ENCODE data around the gene GNG8.

The GNG8 gene

GRCh38 chr19:46616631-46617322 lies 19.2 kb downstream of the GNG8 start:
- DNase-seq, result peak; percentile 53 to 72

GRCh38 chr19:46615966-46616365 lies 20.0 kb downstream of the GNG8 start:
- DNase-seq, result no peak

GRCh38 chr19:46614114-46614722 lies 21.8 kb downstream of the GNG8 start:
- DNase-seq, result peak; percentile 68 to 79

GRCh38 chr19:46613525-46613924 lies 22.5 kb downstream of the GNG8 start:
- no peak for DNase-seq

- DNase-seq, result no peak
Measured at GRCh38 chr19:46611776-46612175, 24.2 kb downstream of the GNG8 start.

GRCh38 chr19:46610851-46611770 lies 24.9 kb downstream of the GNG8 start:
- DNase-seq, result no peak

- DNase-seq, result no peak
Measured at GRCh38 chr19:46610413-46610775, 25.6 kb downstream of the GNG8 start.

GRCh38 chr19:46609511-46610412 lies 26.2 kb downstream of the GNG8 start:
- no peak for DNase-seq

- DNase-seq, result no peak
Measured at GRCh38 chr19:46608581-46609345, 27.2 kb downstream of the GNG8 start.

- DNase-seq, result no peak
Measured at GRCh38 chr19:46608178-46608577, 27.8 kb downstream of the GNG8 start.

- DNase-seq, result no peak
Measured at GRCh38 chr19:46607448-46607841, 28.6 kb downstream of the GNG8 start.

GRCh38 chr19:46606681-46607447 lies 29.1 kb downstream of the GNG8 start:
- no peak for DNase-seq

- no peak for DNase-seq
Measured at GRCh38 chr19:46606019-46606418, 30.0 kb downstream of the GNG8 start.

GRCh38 chr19:46605356-46605821 lies 30.6 kb downstream of the GNG8 start:
- no peak for DNase-seq

GRCh38 chr19:46604781-46605355 lies 31.1 kb downstream of the GNG8 start:
- DNase-seq, result no peak

GRCh38 chr19:46603752-46604231 lies 32.2 kb downstream of the GNG8 start:
- no peak for DNase-seq

GRCh38 chr19:46603195-46603637 lies 32.8 kb downstream of the GNG8 start:
- no peak for DNase-seq

GRCh38 chr19:46602392-46603194 lies 33.4 kb downstream of the GNG8 start:
- no peak for DNase-seq

All from NCI-H2081 (cell line).